ENCODE results near the gene ADAMTS10. TPM values are rescaled to one million over a fixed set of nuclear protein-coding genes. Genes with fewer than 3 reads are reported as not detected.

ADAMTS10 gene
- total and polyA plus RNA-seq, 2 of the 13 experiments (the other 11 are each of a cell fraction or from before 2014, with no cell fraction given): 0.49 to 1.7 TPM

- TF ChIP-seq ZZZ3 (CRISPR knock-in tag; IDR thresholded peaks at IDR 0.05; ENCODE audit: borderline replicate concordance): no peak
- TF ChIP-seq TRIM22 (IDR thresholded peaks at IDR 0.05): no peak
- peak; percentile 62 for TF ChIP-seq MIXL1 (CRISPR knock-in tag; IDR thresholded peaks at IDR 0.05)
- TF ChIP-seq ZNF747 (CRISPR knock-in tag; IDR thresholded peaks at IDR 0.05; ENCODE audit: borderline replicate concordance): 0 out of 2 replicates have a peak, but pooled peaks have one; percentile 47
- TF ChIP-seq ZNF724P (CRISPR knock-in tag; IDR thresholded peaks at IDR 0.05; ENCODE audit: borderline replicate concordance): no peak
- TF ChIP-seq MYPOP (CRISPR knock-in tag; IDR thresholded peaks at IDR 0.05): no peak
- TF ChIP-seq ZNF510 (CRISPR knock-in tag; IDR thresholded peaks at IDR 0.05; ENCODE audit: low read depth): no peak
- TF ChIP-seq FLYWCH1 (CRISPR knock-in tag; IDR thresholded peaks at IDR 0.05): no peak
- TF ChIP-seq ZFP36 (IDR thresholded peaks at IDR 0.05; ENCODE audit: borderline replicate concordance, low read depth, low read length, partially characterized antibody): no peak
- TF ChIP-seq ZFP91 (CRISPR knock-in tag; IDR thresholded peaks at IDR 0.05; ENCODE audit: borderline replicate concordance): peak; percentile 32; the same call in 1 of the 2 replicates
- no peak; the same call in 1 of the 2 replicates for TF ChIP-seq ZNF639 (CRISPR knock-in tag; conservative IDR thresholded peaks at IDR 0.05)
- no peak for TF ChIP-seq ZSCAN25 (CRISPR knock-in tag; IDR thresholded peaks at IDR 0.05)
- TF ChIP-seq CBX1 (IDR thresholded peaks at IDR 0.05; ENCODE audit: low read depth): no peak
- peak; percentile 76 for TF ChIP-seq ZBTB38 (CRISPR knock-in tag; IDR thresholded peaks at IDR 0.05)
- TF ChIP-seq EEA1 (CRISPR knock-in tag; IDR thresholded peaks at IDR 0.05; ENCODE audit: borderline replicate concordance): 0 out of 2 replicates have a peak, but pooled peaks have one; percentile 37
- TF ChIP-seq GPN1 (CRISPR knock-in tag; IDR thresholded peaks at IDR 0.05; ENCODE audit: borderline replicate concordance): no peak
- TF ChIP-seq ZNF879 (CRISPR knock-in tag; IDR thresholded peaks at IDR 0.05): no peak
- no peak for TF ChIP-seq POLR2AphosphoS2 (IDR thresholded peaks at IDR 0.05; ENCODE audit: low read depth, low read length)
- peak; percentile 33 for TF ChIP-seq SPEN (CRISPR knock-in tag; IDR thresholded peaks at IDR 0.05; ENCODE audit: low read depth)
- no peak for TF ChIP-seq HOXA9 (CRISPR knock-in tag; IDR thresholded peaks at IDR 0.05; ENCODE audit: borderline replicate concordance)
- peak; percentile 88 for TF ChIP-seq MED1 (CRISPR knock-in tag; IDR thresholded peaks at IDR 0.05)
- no peak for TF ChIP-seq ZFP37 (CRISPR knock-in tag; IDR thresholded peaks at IDR 0.05; ENCODE audit: borderline replicate concordance)
- no peak for TF ChIP-seq SNAPC5 (CRISPR knock-in tag; IDR thresholded peaks at IDR 0.05; ENCODE audit: borderline replicate concordance)
- peak; percentile 77 for TF ChIP-seq ZFY (CRISPR knock-in tag; IDR thresholded peaks at IDR 0.05)
- TF ChIP-seq ZBTB3 (CRISPR knock-in tag; IDR thresholded peaks at IDR 0.05; ENCODE audit: borderline replicate concordance, low read depth): no peak
These were observed 20.9 kb upstream of the ADAMTS10 start (continued) for GRCh38 chr19:8631425-8631819.

All from HepG2 (cell line).